SK-N-SH (cell line): Measurements from ENCODE around the gene ANKRD33B. TPM values are rescaled to one million over a fixed set of nuclear protein-coding genes. Genes with fewer than 3 reads are reported as not detected.

Experiments
- CTCF ChIA-PET: fragments of 300-600, 350-600 bp; formaldehyde crosslinking; extraction: SDS; loops from one replicate; lab custom pipeline; 2021; lab: Yijun Ruan, JAX
- POLR2A ChIA-PET: fragments of 350-600 bp; sonication (Branson Sonifier 250); formaldehyde crosslinking; extraction: SDS; loops from one replicate; lab custom pipeline; 2020; ENCODE audit warnings: antibody characterized with exemption, inconsistent platforms; lab: Yijun Ruan, JAX
- DNase-seq: peaks from one replicate; pipeline ENCODE4 v3.0.0; 2012
- H2AFZ ChIP-seq: fragments of 200-600 bp; sonication (generic); 2 replicates; pipeline ENCODE4 v1.8.1; 2016; ENCODE audit warnings: antibody characterized with exemption, mild to moderate bottlenecking, low read depth
- H3F3A ChIP-seq: fragments of 200-600 bp; sonication (generic); replicated peaks from 2 replicates; pipeline ENCODE3; 2016; ENCODE audit warnings: antibody characterized with exemption, mild to moderate bottlenecking; ENCODE audit not compliant: insufficient read depth
- H3K27ac ChIP-seq, 2 experiments: fragments of 200-500 bp in 1 of 2; fragments of 200-600 bp in 1 of 2; sonication (Bioruptor generic) in 1 of 2; sonication (generic), shearing (Covaris generic) in 1 of 2; 2 replicates each; pipeline versions ENCODE4 v1.5.1 to v1.6.1; 2014 to 2016; ENCODE audit warnings: low read depth in 2 of 2, inconsistent platforms in 1 of 2, low read length in 1 of 2, mild to moderate bottlenecking in 1 of 2, mixed read lengths in 1 of 2
- H3K27me3 ChIP-seq: fragments of 200-600 bp; sonication (generic), shearing (Covaris generic); 2 replicates; pipeline ENCODE4 v1.6.1; 2016; ENCODE audit warnings: mixed run types; ENCODE audit not compliant: insufficient read depth
- H3K36me3 ChIP-seq, 2 experiments: fragments of 200-500 bp in 1 of 2; fragments of 200-600 bp in 1 of 2; sonication (Bioruptor generic) in 1 of 2; sonication (generic) in 1 of 2; replicated peaks in 1 of 2; 2 replicates each; pipeline versions ENCODE3 to v1.5.1; 2014 to 2016; ENCODE audit warnings: low read length in 1 of 2, mild to moderate bottlenecking in 1 of 2; ENCODE audit not compliant: insufficient read depth in 2 of 2, control insufficient read depth in 1 of 2
- H3K4me1 ChIP-seq, 2 experiments: fragments of 200-500 bp in 1 of 2; fragments of 200-600 bp in 1 of 2; sonication (Bioruptor generic) in 1 of 2; sonication (generic), shearing (Covaris generic) in 1 of 2; 2 replicates each; pipeline versions ENCODE4 v1.5.1 to v1.6.1; 2014 to 2016; ENCODE audit warnings: low read depth in 1 of 2, low read length in 1 of 2, mixed run types in 1 of 2; ENCODE audit not compliant: insufficient read depth in 2 of 2, control insufficient read depth in 1 of 2
- H3K4me2 ChIP-seq: fragments of 200-600 bp; sonication (generic), shearing (Covaris generic); 2 replicates; pipeline ENCODE4 v1.6.1; 2017; ENCODE audit warnings: mixed run types
- H3K4me3 ChIP-seq, 2 experiments: fragments of 200-500 bp in 1 of 2; fragments of 200-600 bp in 1 of 2; sonication (Bioruptor generic) in 1 of 2; sonication (generic), shearing (Covaris generic) in 1 of 2; 2 replicates each; pipeline versions ENCODE4 v1.5.1 to v1.8.1; 2014 to 2016; ENCODE audit warnings: low read depth in 2 of 2, inconsistent platforms in 1 of 2, low read length in 1 of 2, mild to moderate bottlenecking in 1 of 2, mixed read lengths in 1 of 2, moderate library complexity in 1 of 2
- H3K79me2 ChIP-seq: fragments of 200-600 bp; sonication (generic); 2 replicates; pipeline ENCODE4 v1.8.1; 2017; ENCODE audit warnings: mild to moderate bottlenecking; ENCODE audit not compliant: insufficient read depth
- H3K9ac ChIP-seq: fragments of 200-600 bp; sonication (generic); 2 replicates; pipeline ENCODE4 v1.6.1; 2017; ENCODE audit warnings: mixed run types
- H3K9me2 ChIP-seq: fragments of 200-600 bp; sonication (generic); 2 replicates; pipeline ENCODE4 v1.6.1; 2017; ENCODE audit warnings: mixed run types
- H3K9me3 ChIP-seq: fragments of 200-600 bp; sonication (generic); 2 replicates; pipeline ENCODE4 v1.6.1; 2017; ENCODE audit warnings: mixed run types, mild to moderate bottlenecking, moderate library complexity
- H4K20me1 ChIP-seq: fragments of 200-600 bp; sonication (generic); 2 replicates; pipeline ENCODE4 v1.6.1; 2017; ENCODE audit warnings: mild to moderate bottlenecking, mixed run types; ENCODE audit not compliant: insufficient read depth
- EP300 ChIP-seq, 2 experiments: IDR thresholded peaks; 2 replicates each; pipeline versions ENCODE4 v1.4.0 to v1.6.1; 2012; ENCODE audit warnings: borderline replicate concordance in 1 of 2, low read depth in 1 of 2, low read length in 1 of 2
- FOXJ3 ChIP-seq: sonication (generic); formaldehyde crosslinking; IDR thresholded peaks from 2 replicates; pipeline ENCODE4 v1.5.1; 2020; ENCODE audit warnings: mild to moderate bottlenecking, missing genetic modification reagents
- FOXM1 ChIP-seq: IDR thresholded peaks from 2 replicates; pipeline ENCODE4 v1.4.0; 2012; ENCODE audit warnings: low read depth, mild to moderate bottlenecking
- JUND ChIP-seq: IDR thresholded peaks from 2 replicates; pipeline ENCODE4 v1.4.0; 2012
- NFIC ChIP-seq: IDR thresholded peaks from 2 replicates; pipeline ENCODE4 v1.4.0; 2012; ENCODE audit warnings: borderline replicate concordance
- POLR2AphosphoS5 ChIP-seq: IDR thresholded peaks from 2 replicates; pipeline ENCODE4 v1.6.1; 2012; ENCODE audit warnings: low read depth, low read length
- RAD21 ChIP-seq: IDR thresholded peaks from 2 replicates; pipeline ENCODE4 v1.6.1; 2012; ENCODE audit warnings: mild to moderate bottlenecking, low read length
- RFX5 ChIP-seq: IDR thresholded peaks from 2 replicates; pipeline ENCODE4 v1.6.1; 2012; ENCODE audit warnings: mild to moderate bottlenecking, improper control_type of control experiment, low read length
- USF1 ChIP-seq: IDR thresholded peaks from 2 replicates; pipeline ENCODE4 v1.4.0; 2012; ENCODE audit warnings: low read depth, borderline replicate concordance
- WGBS: methylation state at CpG from one replicate; pipeline ENCODE4 v1.1.6; 2017; ENCODE audit warnings: low lambda C conversion rate; 5-methylcytosine and 5-hydroxymethylcytosine counted together
- polyA plus RNA-seq, 3 experiments: library from polyadenylated mRNA; depleted of rRNA; stranded (reverse); fragments of >200 nt; gene quantifications; 2 replicates each; pipeline ENCODE4 v1.2.3, GENCODE V29; 2012
- TF ChIP-seq, protein P1 (sequence below): IDR thresholded peaks from 2 replicates; pipeline ENCODE4 v1.4.0; 2012; ENCODE audit warnings: low read depth
- TF ChIP-seq, protein P2 (sequence below): fragments of 150-350 bp; IDR thresholded peaks from 2 replicates; pipeline ENCODE4 v1.6.1; 2016; ENCODE audit warnings: mild to moderate bottlenecking, low read depth, low read length

Gene ANKRD33B
- polyA plus RNA-seq, 1 of the 3 experiments (the other 2 are of a cell fraction) = 1.8 TPM

DNA sequence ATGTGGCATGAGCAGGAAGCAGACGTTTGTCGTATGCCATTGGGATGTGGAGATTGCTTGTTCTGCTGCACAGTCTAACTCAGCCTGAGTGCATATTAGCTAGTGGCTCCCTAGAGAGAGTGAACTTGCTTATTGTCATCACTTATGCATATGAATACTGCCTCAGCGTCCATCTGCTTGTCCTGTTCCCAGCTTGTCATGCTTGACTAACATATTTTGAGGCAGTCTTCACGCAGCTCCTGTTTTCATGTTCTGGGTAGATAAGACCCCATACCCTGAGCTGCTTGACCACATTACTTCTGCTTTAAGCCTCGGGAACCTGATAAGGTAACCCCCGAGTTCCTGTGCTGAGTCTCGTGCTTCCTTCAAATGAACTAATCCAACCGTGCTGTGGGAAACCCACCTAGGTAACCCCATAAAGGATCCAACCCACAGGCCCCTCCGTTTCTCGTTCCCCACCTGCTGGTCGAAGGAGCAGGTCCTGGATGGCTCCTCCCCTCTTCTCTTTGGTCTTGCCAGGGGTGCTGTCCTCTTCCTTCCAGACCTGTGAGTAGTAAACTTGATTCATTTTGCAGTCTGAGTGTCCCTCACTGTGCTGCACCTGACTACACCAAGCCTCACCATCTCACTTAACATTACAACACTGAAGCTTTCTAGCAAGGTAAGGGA lies 25.0 kb downstream of the ANKRD33B start:
- H3K9me3 ChIP-seq = peaks cover 3% of the 10 kb centered on the region; the same call in 1 of the 2 replicates
- H3K9ac ChIP-seq = no peak overlapping the region
- no peaks in the 10 kb centered on the region for H3F3A ChIP-seq
- H4K20me1 ChIP-seq = 0 out of 2 replicates have a peak, but pooled peaks cover 6% of the 10 kb centered on the region
- DNase-seq = no peak
- no peak overlapping the region for H3K4me2 ChIP-seq
- no peak overlapping the region for H2AFZ ChIP-seq
- no peak for TF ChIP-seq FOXM1
- TF ChIP-seq, protein P1, sequence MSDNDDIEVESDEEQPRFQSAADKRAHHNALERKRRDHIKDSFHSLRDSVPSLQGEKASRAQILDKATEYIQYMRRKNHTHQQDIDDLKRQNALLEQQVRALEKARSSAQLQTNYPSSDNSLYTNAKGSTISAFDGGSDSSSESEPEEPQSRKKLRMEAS = no peak
- TF ChIP-seq NFIC = no peak
- H3K4me3 ChIP-seq = no peak overlapping the region
- no peaks in the 10 kb centered on the region for H3K9me2 ChIP-seq
- ChIA-PET CTCF (no interaction called here), POLR2A (no interaction called here)
- H3K4me1 ChIP-seq = peaks cover 0 to 5% of the 10 kb centered on the region in 2 experiments; a peak in 1 of 4 replicates
- no peaks in the 10 kb centered on the region for H3K27me3 ChIP-seq
- H3K27ac ChIP-seq = no peak overlapping the region
- H3K79me2 ChIP-seq = peaks cover 26% of the 10 kb centered on the region
- WGBS = 91% methylated on average over 11 of the region's 11 CpGs
- H3K36me3 ChIP-seq = no peaks in the 10 kb centered on the region

DNA sequence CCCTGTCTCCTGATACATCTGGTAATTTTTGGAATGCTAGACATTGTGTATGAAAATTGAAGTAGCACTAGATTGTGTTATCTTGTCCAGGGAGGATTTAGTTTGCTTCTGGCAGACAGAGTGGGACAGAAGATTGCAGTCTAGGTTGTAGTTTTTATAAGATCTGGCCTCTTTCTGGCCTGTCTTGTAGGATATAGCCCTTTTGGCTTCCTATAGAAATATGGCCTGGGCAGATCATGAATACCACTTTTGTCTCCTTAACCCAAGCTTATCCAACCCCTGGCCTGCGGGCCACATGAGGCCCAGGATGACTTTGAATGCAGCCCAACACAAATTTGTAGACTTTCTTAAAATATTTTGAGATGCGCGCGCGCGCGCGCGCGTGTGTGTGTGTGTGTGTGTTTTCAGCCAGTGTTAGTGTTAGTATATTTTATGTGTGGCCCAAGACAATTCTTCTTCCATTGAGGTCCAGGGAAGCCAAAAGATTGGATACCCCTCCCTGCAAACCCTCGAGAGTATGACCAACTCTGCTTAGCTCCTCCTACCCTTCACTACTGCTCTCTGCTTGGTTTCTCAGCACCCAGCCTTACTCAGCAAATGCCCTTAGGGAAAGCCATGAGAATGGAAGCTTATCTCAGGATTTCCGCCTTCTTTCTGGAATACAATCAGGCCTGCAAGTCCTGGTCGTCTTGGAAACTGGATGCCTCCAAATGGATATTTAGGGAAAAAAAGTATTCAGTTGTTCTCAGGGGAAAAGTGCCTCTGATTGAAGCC lies 26.5 kb downstream of the ANKRD33B start:
- no peak overlapping the region for H3K4me2 ChIP-seq
- peak; percentile 51 for DNase-seq
- TF ChIP-seq FOXJ3 (no peak), EP300 (IDR thresholded peaks at IDR 0.05; ENCODE audit: borderline replicate concordance in 1 of 2, low read depth in 1 of 2, low read length in 1 of 2) (no peak), USF1 (no peak), RFX5 (no peak), POLR2AphosphoS5 (no peak), RAD21 (no peak), JUND (no peak)
- TF ChIP-seq, protein P2, sequence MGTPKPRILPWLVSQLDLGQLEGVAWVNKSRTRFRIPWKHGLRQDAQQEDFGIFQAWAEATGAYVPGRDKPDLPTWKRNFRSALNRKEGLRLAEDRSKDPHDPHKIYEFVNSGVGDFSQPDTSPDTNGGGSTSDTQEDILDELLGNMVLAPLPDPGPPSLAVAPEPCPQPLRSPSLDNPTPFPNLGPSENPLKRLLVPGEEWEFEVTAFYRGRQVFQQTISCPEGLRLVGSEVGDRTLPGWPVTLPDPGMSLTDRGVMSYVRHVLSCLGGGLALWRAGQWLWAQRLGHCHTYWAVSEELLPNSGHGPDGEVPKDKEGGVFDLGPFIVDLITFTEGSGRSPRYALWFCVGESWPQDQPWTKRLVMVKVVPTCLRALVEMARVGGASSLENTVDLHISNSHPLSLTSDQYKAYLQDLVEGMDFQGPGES = no peak

More for the DNA sequence above, 26.5 kb downstream of the ANKRD33B start:
- Histone ChIP-seq H3K4me3 (no peak overlapping the region), H4K20me1 (0 out of 2 replicates have a peak, but pooled peaks cover 5% of the 10 kb centered on the region), H3K27me3 (no peaks in the 10 kb centered on the region), H3K4me1 (peaks cover 8 to 13% of the 10 kb centered on the region in 2 experiments; a peak in 3 of 4 replicates), H2AFZ (no peak overlapping the region), H3K9ac (no peak overlapping the region), H3K9me3 (peaks cover 3% of the 10 kb centered on the region; the same call in 1 of the 2 replicates), H3K36me3 (no peaks in the 10 kb centered on the region), H3K79me2 (peaks cover 21% of the 10 kb centered on the region), H3K9me2 (no peaks in the 10 kb centered on the region), H3K27ac (0 out of 4 replicates have a peak overlapping the region, but pooled peaks of 1 of the 2 experiments have one; percentile 0), H3F3A (peaks cover 2% of the 10 kb centered on the region)
- CTCF ChIA-PET = no interaction called here
- 73% methylated on average over 10 of the region's 13 CpGs for WGBS
- POLR2A ChIA-PET = no interaction called here
